Measurements from ENCODE around the gene SOD1. TPM values are rescaled to one million over a fixed set of nuclear protein-coding genes. Genes with fewer than 3 reads are reported as not detected.

SOD1 gene
- total RNA-seq, 1 donor from 2014 or later = 145 TPM

GRCh38 chr21:31677047-31677446 lies 17.6 kb downstream of the SOD1 start:
- DNase-seq (ENCODE audit: low spot score) = no peak
- Mint-ChIP-seq H3K4me1 (ENCODE audit: unreplicated experiment) (no peaks in the 10 kb centered on the region), H3K4me3 (ENCODE audit: unreplicated experiment) (no peak overlapping the region), H3K27me3 (ENCODE audit: unreplicated experiment) (no peaks in the 10 kb centered on the region), H3K27ac (ENCODE audit: unreplicated experiment) (no peak overlapping the region), H3K9me3 (ENCODE audit: unreplicated experiment) (no peaks in the 10 kb centered on the region), H3K36me3 (ENCODE audit: low read depth, unreplicated experiment) (peaks cover 3% of the 10 kb centered on the region)
- no peak for TF ChIP-seq CTCF (IDR thresholded peaks at IDR 0.05; ENCODE audit: unreplicated experiment)

GRCh38 chr21:31678478-31678877 lies 19.0 kb downstream of the SOD1 start:
- Mint-ChIP-seq H3K4me1 (ENCODE audit: unreplicated experiment) (no peaks in the 10 kb centered on the region), H3K9me3 (ENCODE audit: unreplicated experiment) (no peaks in the 10 kb centered on the region), H3K27me3 (ENCODE audit: unreplicated experiment) (no peaks in the 10 kb centered on the region), H3K36me3 (ENCODE audit: low read depth, unreplicated experiment) (peaks cover 8% of the 10 kb centered on the region), H3K27ac (ENCODE audit: unreplicated experiment) (no peak overlapping the region), H3K4me3 (ENCODE audit: unreplicated experiment) (no peak overlapping the region)
- no peak for TF ChIP-seq CTCF (IDR thresholded peaks at IDR 0.05; ENCODE audit: unreplicated experiment)
- DNase-seq (ENCODE audit: low spot score) = no peak

GRCh38 chr21:31682620-31683019 lies 23.1 kb downstream of the SOD1 start:
- DNase-seq (ENCODE audit: low spot score) = no peak
- Mint-ChIP-seq H3K4me3 (ENCODE audit: unreplicated experiment) (no peak overlapping the region), H3K36me3 (ENCODE audit: low read depth, unreplicated experiment) (peaks cover 31% of the 10 kb centered on the region), H3K27ac (ENCODE audit: unreplicated experiment) (no peak overlapping the region), H3K27me3 (ENCODE audit: unreplicated experiment) (no peaks in the 10 kb centered on the region), H3K4me1 (ENCODE audit: unreplicated experiment) (no peaks in the 10 kb centered on the region), H3K9me3 (ENCODE audit: unreplicated experiment) (no peaks in the 10 kb centered on the region)
- no peak for TF ChIP-seq CTCF (IDR thresholded peaks at IDR 0.05; ENCODE audit: unreplicated experiment)

GRCh38 chr21:31683029-31683428 lies 23.5 kb downstream of the SOD1 start:
- H3K4me3 Mint-ChIP-seq (ENCODE audit: unreplicated experiment) = no peak overlapping the region
- H3K36me3 Mint-ChIP-seq (ENCODE audit: low read depth, unreplicated experiment) = peaks cover 31% of the 10 kb centered on the region
- no peaks in the 10 kb centered on the region for H3K9me3 Mint-ChIP-seq (ENCODE audit: unreplicated experiment)
- TF ChIP-seq CTCF (IDR thresholded peaks at IDR 0.05; ENCODE audit: unreplicated experiment) = no peak
- H3K27me3 Mint-ChIP-seq (ENCODE audit: unreplicated experiment) = no peaks in the 10 kb centered on the region
- no peak for DNase-seq (ENCODE audit: low spot score)
- no peak overlapping the region for H3K27ac Mint-ChIP-seq (ENCODE audit: unreplicated experiment)
- H3K4me1 Mint-ChIP-seq (ENCODE audit: unreplicated experiment) = no peaks in the 10 kb centered on the region

- Mint-ChIP-seq H3K9me3 (ENCODE audit: unreplicated experiment) (no peaks in the 10 kb centered on the region), H3K4me1 (ENCODE audit: unreplicated experiment) (no peaks in the 10 kb centered on the region), H3K27me3 (ENCODE audit: unreplicated experiment) (no peaks in the 10 kb centered on the region), H3K4me3 (ENCODE audit: unreplicated experiment) (peak overlapping the region; percentile 40), H3K27ac (ENCODE audit: unreplicated experiment) (no peak overlapping the region), H3K36me3 (ENCODE audit: low read depth, unreplicated experiment) (peaks cover 33% of the 10 kb centered on the region)
- TF ChIP-seq CTCF (IDR thresholded peaks at IDR 0.05; ENCODE audit: unreplicated experiment) = no peak
- no peak for DNase-seq (ENCODE audit: low spot score)
These were observed 25.4 kb downstream of the SOD1 start for GRCh38 chr21:31684918-31685317.
